Retinal pigment epithelial cell (primary cell): ENCODE measurements around the gene ZNF683.

ENCODE experiments used
- DNase-seq: peaks from one replicate; pipeline ENCODE4 v3.0.0-alpha.2; 2010; ENCODE audit warnings: low read depth
- H3K4me3 ChIP-seq: 2 replicates; pipeline ENCODE4 v1.5.1; 2011; ENCODE audit warnings: mild to moderate bottlenecking, low read length, control low read depth, moderate library complexity
- CTCF ChIP-seq: conservative IDR thresholded peaks from 2 replicates; pipeline ENCODE4 v1.5.1; 2011; ENCODE audit warnings: low read depth, low read length, control low read depth, inconsistent platforms

The ZNF683 gene

GRCh38 chr1:26372039-26372438 is 511 bp downstream of the ZNF683 start:
- H3K4me3 ChIP-seq, result no peak overlapping the region
- DNase-seq, result no peak

GRCh38 chr1:26370591-26371382 is 1.8 kb downstream of the ZNF683 start:
- H3K4me3 ChIP-seq, result no peak overlapping the region

More at GRCh38 chr1:26372039-26372438, 511 bp downstream of the ZNF683 start:
- no peak for TF ChIP-seq CTCF

GRCh38 chr1:26368486-26368885 is 4.1 kb downstream of the ZNF683 start:
- TF ChIP-seq CTCF, result no peak
- no peak overlapping the region for H3K4me3 ChIP-seq
- no peak for DNase-seq

More at GRCh38 chr1:26370591-26371382, 1.8 kb downstream of the ZNF683 start:
- no peak for TF ChIP-seq CTCF
- no peak for DNase-seq

GRCh38 chr1:26368006-26368405 is 4.5 kb downstream of the ZNF683 start:
- no peak overlapping the region for H3K4me3 ChIP-seq
- no peak for DNase-seq
- TF ChIP-seq CTCF, result no peak

GRCh38 chr1:26367441-26367840 is 5.1 kb downstream of the ZNF683 start:
- TF ChIP-seq CTCF, result no peak
- no peak for DNase-seq
- H3K4me3 ChIP-seq, result no peak overlapping the region

GRCh38 chr1:26364956-26365355 is 7.6 kb downstream of the ZNF683 start:
- TF ChIP-seq CTCF, result no peak
- DNase-seq, result no peak
- no peak overlapping the region for H3K4me3 ChIP-seq
